Activated CD8-positive, alpha-beta memory T cell treated with anti-CD3 and anti-CD28 coated beads, Interleukin-2, amount 50 U/mL, for 24 hours (primary cell): Measurements from ENCODE around the gene PABPN1.

Experiments
- DNase-seq: peaks from one replicate; pipeline ENCODE4 v3.0.0-alpha.2; 2020; ENCODE audit errors: extremely low read depth

PABPN1 gene

DNA sequence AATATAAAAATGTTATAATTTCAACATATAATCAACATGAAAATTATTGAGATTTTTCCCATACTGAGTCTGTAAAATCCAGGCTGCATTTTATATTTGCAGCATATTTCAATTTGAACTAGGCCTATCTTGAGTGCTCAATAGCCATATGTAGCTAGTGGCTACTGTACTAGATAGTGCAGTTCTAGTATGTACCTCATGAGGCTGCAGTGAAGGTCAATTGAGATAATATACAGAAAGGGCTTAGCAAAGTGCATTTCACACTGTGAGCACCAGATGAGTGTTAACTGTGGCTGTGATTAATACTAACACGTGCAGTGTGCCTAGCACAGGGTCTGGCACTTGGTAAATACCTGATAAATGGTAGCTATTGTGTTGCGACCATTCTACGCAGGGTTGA, 36.8 kb downstream of the PABPN1 start:
- no peak for DNase-seq

DNA sequence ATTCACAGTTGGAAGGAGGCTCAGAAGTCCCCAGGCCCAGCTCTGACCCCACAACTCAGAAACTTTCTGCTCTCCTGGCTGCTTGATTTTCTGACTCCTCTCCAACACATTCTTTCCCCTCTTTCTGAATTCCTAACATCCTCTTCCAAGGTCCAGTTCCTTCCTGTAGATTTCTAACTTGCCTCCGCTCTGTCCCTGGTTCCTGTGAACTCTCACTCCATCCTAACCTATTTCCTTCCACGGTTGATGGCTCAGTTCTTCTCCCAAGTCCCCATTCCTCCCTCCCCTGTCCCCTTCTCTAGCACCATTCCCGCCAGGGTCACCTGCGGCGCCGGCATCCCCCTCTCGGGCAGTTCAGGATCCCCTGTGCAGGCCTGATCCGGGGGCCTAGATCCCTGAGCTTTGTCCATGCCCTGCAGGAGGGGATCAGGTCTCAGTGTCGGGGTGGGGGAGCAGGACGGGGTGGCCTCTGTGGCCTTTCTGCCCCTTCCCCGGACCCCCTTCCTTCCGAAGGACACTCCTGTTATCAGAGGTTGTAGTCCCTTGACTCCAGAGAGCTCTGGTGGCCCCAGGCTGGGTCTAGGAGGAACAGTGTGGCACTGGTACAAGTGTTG, 37.4 kb downstream of the PABPN1 start:
- DNase-seq, result no peak

DNA sequence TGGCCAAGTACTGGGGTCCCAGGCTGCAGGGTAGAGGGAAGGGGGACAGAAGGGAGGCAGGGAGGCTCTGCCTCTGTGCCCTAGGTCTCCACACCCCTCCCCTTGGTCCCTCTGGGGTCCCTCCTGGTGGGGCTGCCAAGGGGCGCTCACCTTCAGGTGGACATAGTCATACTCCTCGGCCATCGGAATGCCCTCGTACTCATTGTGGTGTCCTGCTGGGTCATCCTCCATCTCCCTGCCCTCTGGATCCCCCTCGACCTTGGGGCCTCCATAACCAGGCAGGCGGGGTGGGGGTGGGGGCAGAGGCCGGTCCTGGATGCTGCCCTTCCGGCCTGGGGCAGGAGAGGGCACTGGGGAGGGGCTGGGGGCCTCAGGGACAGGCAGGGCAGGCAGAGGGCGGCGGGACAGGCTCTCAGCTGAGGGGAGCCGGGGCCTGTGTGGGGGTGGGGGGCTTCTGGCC, 37.9 kb downstream of the PABPN1 start:
- DNase-seq, result no peak

DNA sequence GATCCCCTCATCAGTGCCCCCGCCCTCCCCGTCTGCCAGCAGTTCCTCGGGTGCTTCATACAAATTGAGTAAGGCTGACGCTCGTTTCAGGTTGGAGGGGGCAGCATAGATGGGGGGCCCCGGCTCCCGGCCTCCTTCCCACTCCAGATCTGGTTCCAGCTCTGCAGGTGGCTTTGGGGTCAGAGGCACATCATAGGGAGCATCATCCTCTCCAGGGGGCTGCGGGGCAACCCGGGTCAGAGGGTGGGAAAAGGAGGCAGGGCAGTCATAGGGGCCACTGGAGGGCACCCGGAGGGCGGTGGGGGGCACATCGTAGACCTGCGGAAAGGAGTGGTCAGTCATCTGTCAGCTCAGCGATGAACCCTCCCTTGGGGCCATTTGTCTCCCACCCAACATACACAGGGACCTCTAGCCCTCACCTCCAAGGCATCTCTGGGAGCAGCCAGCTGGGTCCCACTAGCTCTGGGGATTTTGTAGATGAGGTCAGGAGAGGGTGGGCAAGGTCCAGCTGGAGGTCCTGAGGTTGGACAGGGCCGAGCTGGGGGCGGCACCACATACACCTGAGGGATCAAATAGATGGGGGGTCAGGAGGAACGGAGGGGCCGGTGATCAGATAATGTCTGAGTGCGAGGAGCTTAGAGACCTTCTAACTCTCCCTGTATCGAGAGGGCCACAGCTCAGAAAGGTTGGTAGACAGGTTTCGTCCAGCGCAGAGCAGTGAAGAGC, 38.6 kb downstream of the PABPN1 start:
- DNase-seq, result no peak

DNA sequence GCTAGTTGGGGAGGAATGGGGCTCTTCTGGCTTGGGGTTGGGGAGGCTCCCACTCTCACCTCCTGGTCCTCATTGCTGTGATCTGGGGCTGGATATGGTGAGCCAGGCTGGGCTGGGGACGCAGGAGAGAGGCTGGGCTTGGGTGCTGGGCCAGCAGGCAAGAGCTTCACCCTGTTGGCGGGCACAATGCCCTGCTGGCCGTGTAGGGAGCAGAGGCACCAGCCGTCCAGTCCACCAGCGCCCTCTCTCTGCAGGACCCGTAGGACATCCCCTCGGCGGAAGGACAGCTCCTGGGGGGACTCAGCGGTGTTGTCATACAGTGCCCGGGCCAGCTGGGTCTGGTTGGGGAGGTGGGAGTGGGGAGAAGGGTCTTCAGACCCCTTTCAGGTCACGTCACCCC, 39.2 kb downstream of the PABPN1 start:
- DNase-seq, result no peak

DNA sequence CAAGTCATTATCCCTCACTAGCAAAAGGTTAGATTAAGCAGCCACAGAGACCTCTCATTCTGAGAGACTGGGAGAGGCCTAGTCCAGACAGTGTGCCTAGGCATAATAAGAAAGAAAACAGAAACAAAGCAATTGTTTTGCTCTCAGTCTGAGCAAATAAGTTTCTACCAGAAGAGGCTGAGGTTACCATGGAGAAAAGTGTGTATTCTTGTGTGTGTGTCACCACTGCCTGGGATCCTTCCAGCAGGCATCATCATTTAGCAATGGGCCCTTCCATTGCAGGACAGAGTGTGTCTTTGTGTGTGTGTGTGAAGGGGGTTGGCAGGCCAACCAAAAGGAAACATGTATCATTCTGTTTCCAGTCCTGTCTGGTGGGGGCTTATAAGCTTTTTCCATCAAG, 40.1 kb downstream of the PABPN1 start:
- DNase-seq, result no peak

DNA sequence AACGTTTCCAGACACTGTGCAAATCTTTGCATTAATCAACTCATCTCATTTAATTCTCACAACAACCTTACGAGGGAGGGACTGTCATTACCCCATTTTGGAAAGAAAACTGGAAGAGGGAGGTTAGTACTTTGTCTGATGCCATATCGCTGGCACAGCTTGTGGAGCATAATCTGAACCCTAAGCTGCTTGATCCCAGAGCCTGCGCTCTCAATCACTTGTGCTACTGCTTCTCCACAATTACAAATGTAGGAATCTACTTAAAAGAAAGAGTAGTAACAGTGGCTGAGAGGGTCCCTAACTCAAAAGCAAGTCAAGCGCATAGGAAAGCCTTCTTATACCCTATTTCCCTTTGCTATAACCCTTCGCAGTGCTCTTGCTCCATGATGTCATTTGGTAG, 40.5 kb downstream of the PABPN1 start:
- DNase-seq, result no peak

DNA sequence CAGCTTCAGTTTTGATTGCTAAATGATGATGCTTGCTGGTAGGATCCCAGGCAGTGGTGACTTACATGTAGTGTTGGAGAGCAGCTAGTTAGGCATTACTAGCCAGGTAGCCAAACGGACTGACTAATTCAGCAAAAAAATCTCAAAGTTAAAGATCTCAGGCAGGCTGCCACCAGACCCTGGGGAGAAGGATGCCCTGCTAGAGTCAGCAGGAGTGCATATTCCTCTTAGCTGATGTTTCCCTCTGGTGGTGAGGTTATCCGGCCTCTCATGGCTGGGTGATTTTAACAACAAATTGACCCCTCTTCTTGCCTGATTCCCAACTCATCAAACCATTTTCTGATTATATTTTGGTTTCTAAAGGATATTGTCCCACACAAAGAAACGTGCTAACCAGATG, 40.9 kb downstream of the PABPN1 start:
- no peak for DNase-seq

DNA sequence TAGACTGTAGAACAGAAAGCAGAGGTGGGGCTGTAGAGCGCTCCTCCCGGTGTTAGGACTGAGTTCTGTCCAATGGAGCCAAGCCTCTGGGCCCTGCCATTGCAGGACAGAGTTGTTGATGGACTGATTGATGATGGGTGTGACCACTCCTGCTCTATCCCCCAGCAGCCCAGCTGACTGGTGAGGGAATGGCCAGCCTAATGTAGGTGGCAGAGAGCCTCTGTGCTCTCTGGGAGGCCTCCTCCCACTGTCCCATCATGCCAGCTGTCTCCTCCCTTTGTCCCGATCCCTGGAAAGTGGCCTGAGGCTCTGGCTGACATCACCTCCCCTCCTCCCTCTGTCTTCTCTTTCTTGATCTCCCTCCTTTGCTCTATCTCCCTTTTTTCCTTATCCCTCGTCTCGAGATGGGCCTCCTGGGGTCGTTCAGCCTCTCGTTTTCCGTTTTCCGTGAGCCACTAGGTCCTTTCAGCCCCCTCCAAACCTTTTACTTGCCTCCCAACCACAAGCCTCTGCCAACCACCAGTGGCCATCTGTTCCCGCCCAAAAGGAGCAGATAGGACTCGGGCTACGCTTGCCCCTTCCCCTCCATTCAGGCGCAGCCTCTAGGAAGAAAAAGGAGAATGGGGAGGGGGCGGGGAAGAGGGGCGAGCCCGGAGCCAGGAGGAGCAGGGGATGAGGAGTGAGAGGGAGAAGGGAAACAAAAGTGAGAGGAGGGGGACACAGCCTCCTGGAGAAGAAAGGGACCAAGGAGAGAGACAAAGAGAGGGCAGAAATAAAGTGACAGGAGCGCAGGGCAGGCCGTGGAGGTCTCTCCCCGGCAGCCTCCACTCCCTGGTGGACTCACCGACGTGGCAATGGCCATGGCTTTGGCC, 43.1 kb downstream of the PABPN1 start:
- DNase-seq, result no peak

DNA sequence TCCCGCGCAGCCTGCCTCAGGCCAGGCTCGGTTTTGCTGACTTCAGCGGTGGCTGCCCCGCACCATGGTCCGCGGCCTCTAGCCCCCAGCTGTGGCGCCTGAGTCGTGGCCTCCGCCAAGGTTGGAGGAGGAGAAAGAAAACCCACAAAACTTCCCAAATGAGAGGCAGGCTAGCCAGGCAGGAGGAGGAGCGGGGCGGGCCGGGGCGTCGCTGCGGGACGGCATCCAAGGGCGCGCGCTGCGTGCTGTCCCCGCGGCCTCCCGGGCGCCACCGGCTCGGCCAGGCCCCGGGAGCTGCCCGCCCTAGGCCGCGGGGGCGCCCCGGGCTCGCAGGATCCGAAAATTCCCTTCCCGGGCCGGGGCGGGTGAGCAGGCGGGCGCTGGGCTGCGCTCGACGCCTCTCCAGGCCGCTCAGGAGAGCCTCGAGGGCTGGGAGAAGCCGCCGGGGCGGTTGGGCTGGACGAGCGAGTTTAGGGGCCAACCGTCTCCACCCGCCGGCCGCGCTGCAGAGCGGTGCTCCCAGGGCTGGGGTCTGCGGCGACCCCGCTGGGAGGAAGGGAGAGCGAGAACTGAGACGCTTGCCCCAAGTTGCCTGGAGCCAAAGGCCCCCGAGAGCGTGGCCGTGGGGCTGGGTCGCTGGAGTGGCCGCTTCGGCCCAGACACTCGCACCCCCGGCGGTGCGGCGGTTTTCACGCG, 43.9 kb downstream of the PABPN1 start, which contains the start of gene EFS:
Gene EFS, minus strand, starts transcription at position 137 of the 696 bp plus-strand sequence. CDS start 147 bp downstream, outside the sequence.
- no peak for DNase-seq

DNA sequence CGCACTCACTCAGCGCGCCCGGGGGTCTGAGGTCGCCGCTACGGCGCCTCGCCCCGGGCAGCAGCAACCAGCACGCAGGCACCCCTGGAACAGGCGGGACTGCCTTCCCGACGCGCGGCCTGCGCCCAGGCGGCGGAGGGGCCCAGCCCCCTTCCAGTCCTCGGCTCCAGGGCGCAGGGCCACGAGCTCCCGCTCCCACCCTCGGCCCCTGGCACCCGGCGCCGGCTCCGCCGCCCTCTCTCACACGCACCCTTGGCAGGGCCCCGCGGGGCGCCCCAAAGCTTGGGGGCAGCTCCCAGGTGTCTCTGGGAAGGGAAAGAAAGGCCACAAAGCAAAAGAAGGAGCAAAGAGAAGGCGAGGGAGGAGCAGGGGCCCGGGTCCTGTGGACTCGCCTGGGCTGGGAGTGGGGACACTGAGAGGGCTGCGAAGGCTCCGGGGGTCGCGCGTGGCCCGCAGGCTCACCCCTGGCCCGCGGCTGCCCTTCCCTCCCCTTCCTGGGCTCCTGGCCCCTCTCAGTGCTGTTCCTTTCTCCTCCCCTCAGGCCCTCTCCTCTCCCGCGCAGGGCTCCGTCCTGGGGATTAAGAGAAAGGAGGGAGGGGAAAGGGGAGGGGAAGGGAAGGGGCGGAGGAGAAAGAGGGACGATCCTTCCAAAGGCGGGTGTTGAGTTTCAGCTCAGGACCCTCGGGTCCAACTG, 44.6 kb downstream of the PABPN1 start:
- DNase-seq, result no peak

DNA sequence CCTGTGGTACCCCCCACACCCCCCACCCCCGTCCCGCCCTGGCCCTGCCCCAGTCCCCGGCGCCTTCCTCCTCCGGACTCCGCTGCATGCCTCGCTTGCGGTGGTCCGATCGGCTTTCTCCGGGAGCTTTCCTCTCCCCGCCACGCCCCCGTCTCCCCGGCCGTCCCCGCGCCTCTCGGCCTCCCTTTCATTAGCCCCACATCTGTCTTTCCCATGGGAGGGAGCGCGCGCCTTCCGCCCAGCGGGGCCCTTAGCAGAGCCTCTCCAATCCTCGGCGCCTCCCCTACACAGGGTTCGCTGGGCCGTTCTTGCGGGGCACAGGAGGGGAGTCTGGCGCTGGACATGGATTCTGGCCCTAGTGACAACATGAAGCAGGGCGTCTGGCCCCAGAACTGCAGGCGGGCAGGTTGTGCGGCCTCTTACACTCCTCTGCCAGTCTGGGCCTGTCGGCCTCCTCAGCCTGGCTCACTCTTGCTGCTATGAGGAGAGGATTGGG, 45.2 kb downstream of the PABPN1 start:
- no peak for DNase-seq

DNA sequence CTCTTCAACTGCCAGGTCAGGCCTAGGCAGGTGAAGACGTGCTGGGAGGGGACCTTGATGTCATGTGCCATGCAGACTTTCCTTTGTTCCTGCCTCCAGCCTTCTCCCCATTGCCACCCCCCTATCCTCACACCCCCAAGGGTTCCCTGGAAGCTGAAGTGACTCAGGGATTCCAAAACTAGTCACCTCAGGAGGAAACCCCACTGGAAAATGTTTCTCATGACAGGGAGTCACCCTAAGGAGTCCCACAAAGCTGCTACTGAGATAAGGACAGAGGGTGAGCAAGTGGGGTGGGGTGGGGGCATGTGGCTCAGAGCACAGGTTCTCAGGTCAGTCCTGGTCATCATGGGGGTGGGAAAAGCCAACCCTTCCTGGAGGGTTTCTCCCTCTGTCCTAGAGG, 49.0 kb downstream of the PABPN1 start:
- no peak for DNase-seq

DNA sequence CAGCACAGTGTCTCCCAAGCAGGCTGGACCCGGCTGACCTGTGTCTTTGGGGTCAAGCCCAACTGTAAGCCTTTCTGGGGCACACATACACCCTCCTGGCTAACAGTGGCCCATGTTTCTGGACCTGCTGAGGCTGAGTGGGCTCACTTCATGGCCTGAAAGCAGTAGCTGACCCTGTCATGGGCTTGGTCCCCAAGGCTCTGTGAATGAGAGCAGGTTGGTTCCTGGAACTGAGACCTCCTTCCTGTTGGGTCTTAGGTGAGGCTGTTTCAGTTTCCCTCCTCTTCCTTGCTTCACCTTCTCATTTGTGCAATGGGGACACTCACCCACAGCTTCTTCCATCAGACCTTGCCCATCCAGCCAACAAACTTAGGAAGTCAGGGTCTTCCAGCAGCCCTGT, 50.6 kb downstream of the PABPN1 start:
- no peak for DNase-seq

DNA sequence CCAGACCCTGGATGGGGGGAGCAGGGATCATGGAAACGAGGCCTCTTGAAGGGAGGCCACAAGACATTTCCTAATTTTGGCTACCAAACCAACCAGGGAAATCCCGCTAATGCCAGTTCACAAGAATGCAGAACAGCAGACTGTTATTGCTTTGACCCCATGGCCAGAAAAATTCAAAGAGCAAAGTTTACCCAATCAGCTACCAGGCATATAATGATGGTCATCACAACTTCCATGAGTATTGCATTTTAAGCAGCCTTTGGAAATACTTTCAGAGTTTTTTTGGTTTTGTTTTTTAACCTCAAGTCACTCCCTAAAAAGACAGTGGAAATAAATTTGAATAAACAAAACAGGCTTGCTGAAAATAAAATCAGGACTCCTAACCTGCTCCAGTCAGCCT, 51.3 kb downstream of the PABPN1 start, which contains the start of gene IL25:
Gene IL25, plus strand, starts transcription at position 301 of the 400 bp plus-strand sequence.
- no peak for DNase-seq

DNA sequence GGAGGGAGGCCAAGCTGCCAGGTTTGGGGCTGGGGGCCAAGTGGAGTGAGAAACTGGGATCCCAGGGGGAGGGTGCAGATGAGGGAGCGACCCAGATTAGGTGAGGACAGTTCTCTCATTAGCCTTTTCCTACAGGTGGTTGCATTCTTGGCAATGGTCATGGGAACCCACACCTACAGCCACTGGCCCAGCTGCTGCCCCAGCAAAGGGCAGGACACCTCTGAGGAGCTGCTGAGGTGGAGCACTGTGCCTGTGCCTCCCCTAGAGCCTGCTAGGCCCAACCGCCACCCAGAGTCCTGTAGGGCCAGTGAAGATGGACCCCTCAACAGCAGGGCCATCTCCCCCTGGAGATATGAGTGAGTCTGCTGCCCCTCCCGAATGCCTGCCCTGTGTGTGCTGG, 51.8 kb downstream of the PABPN1 start:
- DNase-seq, result no peak
